BLaER1 treated with 17β-estradiol and CSF1 and Interleukin-3, amounts not matched to agents 10 nM and 100 nM (cell line): Measurements from ENCODE around the gene PWWP2A.
"Not testable (repeated sequence)": the region's sequence is repeated elsewhere in the genome, so short reads cannot be mapped to it uniquely, and the experiment has no call there.

Source experiments
- H3K27ac ChIP-seq, 11 experiments: shearing (Covaris generic); formaldehyde crosslinking; 2 replicates each; pipeline ENCODE4 v1.8.1; 2022
- H3K27me3 ChIP-seq, 11 experiments: shearing (Covaris generic); formaldehyde crosslinking; 2 replicates each; pipeline ENCODE4 v1.8.1; 2022
- H3K36me3 ChIP-seq, 11 experiments: shearing (Covaris generic); formaldehyde crosslinking; 2 replicates each; pipeline ENCODE4 v1.8.1; 2022
- H3K4me1 ChIP-seq, 10 experiments: shearing (Covaris generic); formaldehyde crosslinking; 2 replicates each; pipeline ENCODE4 v1.8.1; 2022
- H3K4me2 ChIP-seq, 11 experiments: shearing (Covaris generic); formaldehyde crosslinking; 2 replicates each; pipeline ENCODE4 v1.8.1; 2022
- H3K4me3 ChIP-seq, 10 experiments: shearing (Covaris generic); formaldehyde crosslinking; 2 replicates each; pipeline ENCODE4 v1.8.1; 2022
- H3K9ac ChIP-seq, 11 experiments: shearing (Covaris generic); formaldehyde crosslinking; 2 replicates each; pipeline ENCODE4 v1.8.1; 2022
- H3K9me3 ChIP-seq, 11 experiments: shearing (Covaris generic); formaldehyde crosslinking; replicated peaks in 1 of 11; 2 replicates each; pipeline ENCODE4 v1.8.1; 2022
- H4K20me1 ChIP-seq, 11 experiments: shearing (Covaris generic); formaldehyde crosslinking; 2 replicates each; pipeline ENCODE4 v1.8.1; 2022
- Cebpa-rat ChIP-seq, 11 experiments: shearing (Covaris generic); IDR thresholded peaks; 2 replicates each; pipeline ENCODE4 v1.8.1; 2022

The PWWP2A gene

GRCh38 chr5:160161626-160162025 is 42.4 kb upstream of the PWWP2A start:
- no peak for TF ChIP-seq Cebpa-rat (IDR thresholded peaks at IDR 0.05)
- H3K27ac ChIP-seq, result no peak overlapping the region; a peak in 1 of 22 replicates
- peak overlapping the region in 10 of 11 experiments; percentile 62 to 79 (median 68); a peak in 16 of 22 replicates for H3K4me2 ChIP-seq
- H3K27me3 ChIP-seq, result 0 out of 22 replicates have a peak, but pooled peaks cover 0 to 5% (median 0%) of the 10 kb centered on the region in 11 experiments
- H3K4me1 ChIP-seq, result peaks cover 58 to 74% (median 68%) of the 10 kb centered on the region in 10 experiments
- no peak overlapping the region for H3K4me3 ChIP-seq
- H3K36me3 ChIP-seq, result no peaks in the 10 kb centered on the region
- H3K9me3 ChIP-seq, result no peaks in the 10 kb centered on the region
- no peaks in the 10 kb centered on the region for H4K20me1 ChIP-seq
- no peak overlapping the region for H3K9ac ChIP-seq

- H3K9ac ChIP-seq, result peak overlapping the region in 3 of 11 experiments; percentile 8 to 39 (median 39); a peak in 3 of 22 replicates
- not testable (repeated sequence) for H3K9me3 ChIP-seq
- peak overlapping the region; percentile 53 to 79 (median 68) for H3K4me2 ChIP-seq
These were observed 41.6 kb upstream of the PWWP2A start for GRCh38 chr5:160160875-160161274.

GRCh38 chr5:160159991-160160792 is 40.9 kb upstream of the PWWP2A start:
- Histone ChIP-seq H3K4me3 (no peak overlapping the region; a peak in 1 of 20 replicates), H3K9ac (peak overlapping the region in 6 of 11 experiments; percentile 6 to 39 (median 26); a peak in 7 of 22 replicates), H3K27ac (peak overlapping the region in 8 of 11 experiments; percentile 10 to 53 (median 39); a peak in 13 of 22 replicates)

More at GRCh38 chr5:160160875-160161274, 41.6 kb upstream of the PWWP2A start:
- H3K4me3 ChIP-seq, H4K20me1 ChIP-seq, H3K27me3 ChIP-seq, H3K36me3 ChIP-seq: not testable (repeated sequence)
- Histone ChIP-seq H3K4me1 (peaks cover 50 to 66% (median 60%) of the 10 kb centered on the region in 10 experiments), H3K27ac (peak overlapping the region in 7 of 11 experiments; percentile 15 to 53 (median 43); a peak in 10 of 22 replicates)

GRCh38 chr5:160158087-160158486 is 38.8 kb upstream of the PWWP2A start:
- Histone ChIP-seq H3K36me3 (no peaks in the 10 kb centered on the region), H3K4me2 (no peak overlapping the region), H3K4me1 (peaks cover 23 to 41% (median 33%) of the 10 kb centered on the region in 10 experiments), H4K20me1 (no peaks in the 10 kb centered on the region), H3K27me3 (0 out of 22 replicates have a peak, but pooled peaks cover 0 to 5% (median 0%) of the 10 kb centered on the region in 11 experiments), H3K4me3 (no peak overlapping the region), H3K9me3 (no peaks in the 10 kb centered on the region), H3K27ac (no peak overlapping the region), H3K9ac (no peak overlapping the region)
- no peak for TF ChIP-seq Cebpa-rat (IDR thresholded peaks at IDR 0.05)

More at GRCh38 chr5:160159991-160160792, 40.9 kb upstream of the PWWP2A start:
- no peak for TF ChIP-seq Cebpa-rat (IDR thresholded peaks at IDR 0.05)
- Histone ChIP-seq H3K4me2 (peak overlapping the region; percentile 53 to 79 (median 68)), H3K27me3 (0 out of 22 replicates have a peak, but pooled peaks cover 0 to 5% (median 0%) of the 10 kb centered on the region in 11 experiments), H3K4me1 (peaks cover 43 to 60% (median 54%) of the 10 kb centered on the region in 10 experiments), H3K36me3 (no peaks in the 10 kb centered on the region), H3K9me3 (no peaks in the 10 kb centered on the region), H4K20me1 (no peaks in the 10 kb centered on the region)

GRCh38 chr5:160155017-160155750 is 35.9 kb upstream of the PWWP2A start:
- Histone ChIP-seq H3K4me2 (peak overlapping the region in 2 of 11 experiments; percentile 10 to 35; a peak in 1 of 22 replicates), H3K27me3 (0 out of 22 replicates have a peak, but pooled peaks cover 0 to 3% (median 0%) of the 10 kb centered on the region in 11 experiments), H3K4me3 (no peak overlapping the region), H3K9me3 (no peaks in the 10 kb centered on the region), H3K27ac (no peak overlapping the region), H3K9ac (no peak overlapping the region), H4K20me1 (no peaks in the 10 kb centered on the region), H3K36me3 (no peaks in the 10 kb centered on the region), H3K4me1 (peaks cover 5 to 31% (median 27%) of the 10 kb centered on the region in 10 experiments)
- TF ChIP-seq Cebpa-rat (IDR thresholded peaks at IDR 0.05), result peak in 7 of 11 experiments; percentile 11 to 65 (median 48); a peak in 8 of 22 replicates

- Histone ChIP-seq H4K20me1 (no peaks in the 10 kb centered on the region), H3K4me2 (peak overlapping the region in 9 of 11 experiments; percentile 40 to 61 (median 52); a peak in 16 of 22 replicates), H3K4me1 (peaks cover 0 to 21% (median 18%) of the 10 kb centered on the region in 10 experiments; a peak in 16 of 20 replicates)
These were observed 33.7 kb upstream of the PWWP2A start for GRCh38 chr5:160152901-160153300.

GRCh38 chr5:160152287-160152686 is 33.0 kb upstream of the PWWP2A start:
- no peak overlapping the region for H3K9ac ChIP-seq
- no peak overlapping the region for H3K27ac ChIP-seq
- H3K9me3 ChIP-seq, result no peaks in the 10 kb centered on the region
- H3K27me3 ChIP-seq, result no peaks in the 10 kb centered on the region
- peak overlapping the region in 9 of 11 experiments; percentile 40 to 61 (median 52); a peak in 18 of 22 replicates for H3K4me2 ChIP-seq
- no peak for TF ChIP-seq Cebpa-rat (IDR thresholded peaks at IDR 0.05)
- no peaks in the 10 kb centered on the region for H3K36me3 ChIP-seq
- no peaks in the 10 kb centered on the region for H4K20me1 ChIP-seq
- peaks cover 0 to 21% (median 18%) of the 10 kb centered on the region in 10 experiments; a peak in 16 of 20 replicates for H3K4me1 ChIP-seq
- H3K4me3 ChIP-seq, result no peak overlapping the region

More at GRCh38 chr5:160152901-160153300, 33.7 kb upstream of the PWWP2A start:
- Histone ChIP-seq H3K27me3 (no peaks in the 10 kb centered on the region), H3K4me3 (no peak overlapping the region), H3K27ac (no peak overlapping the region), H3K9ac (no peak overlapping the region), H3K36me3 (no peaks in the 10 kb centered on the region), H3K9me3 (no peaks in the 10 kb centered on the region)
- TF ChIP-seq Cebpa-rat (IDR thresholded peaks at IDR 0.05), result no peak

GRCh38 chr5:160151017-160151416 is 31.8 kb upstream of the PWWP2A start:
- H3K36me3 ChIP-seq, result no peaks in the 10 kb centered on the region

More at GRCh38 chr5:160151017-160151416, 31.8 kb upstream of the PWWP2A start:
- Histone ChIP-seq H3K9me3 (no peaks in the 10 kb centered on the region), H3K4me3 (no peak overlapping the region), H3K4me1 (peaks cover 0 to 21% (median 18%) of the 10 kb centered on the region in 10 experiments; a peak in 16 of 20 replicates), H4K20me1 (no peaks in the 10 kb centered on the region), H3K27me3 (no peaks in the 10 kb centered on the region), H3K4me2 (peak overlapping the region in 3 of 11 experiments; percentile 8 to 32 (median 13); a peak in 5 of 22 replicates), H3K27ac (no peak overlapping the region), H3K9ac (no peak overlapping the region)
- no peak for TF ChIP-seq Cebpa-rat (IDR thresholded peaks at IDR 0.05)
